Measurements from ENCODE around the gene TEX36. TPM values are rescaled to one million over a fixed set of nuclear protein-coding genes. Genes with fewer than 3 reads are reported as not detected.
A peak's percentile ranks its signal among the peaks of the same experiment; 100 is the strongest.
"Not testable (repeated sequence)": the region's sequence is repeated elsewhere in the genome, so short reads cannot be mapped to it uniquely, and the experiment has no call there.

TEX36 gene, protein sequence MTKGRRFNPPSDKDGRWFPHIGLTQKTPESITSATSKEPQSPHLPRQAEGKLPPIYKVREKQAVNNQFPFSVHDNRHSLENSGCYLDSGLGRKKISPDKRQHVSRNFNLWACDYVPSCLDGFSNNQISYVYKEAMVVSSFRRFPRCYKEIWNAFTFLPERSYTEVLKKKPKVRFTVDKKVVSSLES
- total RNA-seq (2014; rRNA removed; shearing (Covaris generic); ENCODE audit: low replicate concordance): not detected in 2 replicates

- H3K36me3 ChIP-seq: no peaks in the 10 kb centered on the region
- no peaks in the 10 kb centered on the region for H3K9me3 ChIP-seq
- no peak within 1 kb of the TSS for H3K4me3 ChIP-seq
- DNase-seq: no peak
- no peaks in the 10 kb centered on the region for H3K27me3 ChIP-seq
These were observed at the start of gene TEX36 for GRCh38 chr10:125683063-125683462. Gene TEX36 (minus strand): TSS chr10:125683163. CDS start chr10:125682989, 174 bp downstream.

DNA sequence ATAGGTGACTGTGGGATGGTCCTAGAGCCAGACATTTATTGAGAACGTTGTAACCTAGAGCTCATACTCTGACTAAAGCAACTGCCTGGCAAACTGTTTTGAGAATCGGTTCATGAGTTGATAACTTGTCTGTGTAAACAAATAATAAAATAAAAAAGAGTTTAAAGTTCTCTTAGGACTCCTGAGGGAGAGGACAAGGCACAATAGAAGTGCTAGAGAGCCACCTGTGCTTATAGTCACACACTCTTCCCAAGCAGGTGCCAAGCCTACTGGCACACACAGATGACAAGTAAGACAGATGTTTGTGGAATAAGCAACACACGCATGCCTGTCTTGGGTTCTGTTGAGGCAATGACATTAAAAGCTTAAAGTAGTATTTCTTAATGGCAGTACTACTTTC is 44.5 kb upstream of the TEX36 start:
- Histone ChIP-seq H3K27me3 (no peaks in the 10 kb centered on the region), H3K36me3 (peaks cover 94% of the 10 kb centered on the region), H3K4me3 (no peak overlapping the region), H3K9me3 (no peaks in the 10 kb centered on the region)
- DNase-seq: no peak

GRCh38 chr10:125726914-125727313 is 44.0 kb upstream of the TEX36 start:
- Histone ChIP-seq H3K27me3 (no peaks in the 10 kb centered on the region), H3K9me3 (no peaks in the 10 kb centered on the region), H3K36me3 (peaks cover 94% of the 10 kb centered on the region), H3K4me3 (no peak overlapping the region)
- DNase-seq: no peak

DNA sequence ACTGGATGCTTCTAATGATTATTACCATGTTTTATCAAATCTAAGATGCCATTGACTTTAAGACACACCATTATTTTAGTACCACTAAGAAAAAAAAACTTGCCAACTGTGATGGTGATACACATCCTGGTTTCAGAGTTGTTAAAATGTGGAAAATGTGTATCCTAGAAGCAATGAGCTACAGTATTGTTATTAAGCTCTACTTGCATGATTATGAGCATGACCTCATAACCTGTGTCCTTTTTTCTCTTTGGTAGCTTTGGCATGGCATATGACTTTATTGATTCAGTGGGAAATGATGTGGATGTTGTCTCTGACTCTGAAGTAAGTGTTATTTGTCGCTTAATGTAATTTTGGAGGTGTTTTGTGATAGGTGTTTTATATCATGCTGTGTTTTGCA is 39.8 kb upstream of the TEX36 start:
- Histone ChIP-seq H3K27me3 (no peaks in the 10 kb centered on the region), H3K36me3 (peaks cover 67% of the 10 kb centered on the region), H3K9me3 (peaks cover 8% of the 10 kb centered on the region), H3K4me3 (no peak overlapping the region)
- no peak for DNase-seq

DNA sequence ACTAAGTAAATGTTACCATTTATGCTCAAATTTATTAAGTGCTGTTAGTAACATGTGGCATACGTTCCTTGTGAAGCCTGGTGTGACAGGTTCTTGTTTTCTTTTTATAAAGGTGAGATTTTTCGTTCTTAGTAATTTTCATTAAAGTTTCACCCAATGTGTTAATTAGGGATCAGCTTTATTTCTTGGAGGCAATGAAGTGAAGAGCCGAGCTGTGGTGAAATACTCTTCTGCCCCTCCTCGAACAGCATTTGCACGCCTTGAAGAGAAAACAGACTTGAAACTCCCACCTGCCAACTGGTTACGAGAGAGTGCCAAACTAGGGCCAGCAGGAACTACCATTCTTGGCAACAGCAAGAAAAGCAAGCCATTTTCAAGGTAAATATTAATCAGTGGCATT is 38.1 kb upstream of the TEX36 start:
- Histone ChIP-seq H3K27me3 (no peaks in the 10 kb centered on the region), H3K36me3 (peaks cover 50% of the 10 kb centered on the region), H3K9me3 (peaks cover 8% of the 10 kb centered on the region), H3K4me3 (peak overlapping the region; percentile 99)
- no peak for DNase-seq

- peak overlapping the region; percentile 99 for H3K4me3 ChIP-seq
- H3K36me3 ChIP-seq: peaks cover 41% of the 10 kb centered on the region
- DNase-seq: peak; percentile 5
- H3K27me3 ChIP-seq: no peaks in the 10 kb centered on the region
- peaks cover 12% of the 10 kb centered on the region for H3K9me3 ChIP-seq
These were observed 37.0 kb upstream of the TEX36 start for GRCh38 chr10:125720002-125720382.

- Histone ChIP-seq H3K4me3 (peak within 1 kb of the TSS; percentile 99), H3K36me3 (peaks cover 35% of the 10 kb centered on the region), H3K27me3 (no peaks in the 10 kb centered on the region), H3K9me3 (peaks cover 12% of the 10 kb centered on the region)
- DNase-seq: peak; percentile 97
These were observed 36.4 kb upstream of the TEX36 start, which contains the start of gene EDRF1 for GRCh38 chr10:125719173-125720001. Gene EDRF1 (plus strand): TSS chr10:125719709. CDS start chr10:125719808, 99 bp downstream.

DNA sequence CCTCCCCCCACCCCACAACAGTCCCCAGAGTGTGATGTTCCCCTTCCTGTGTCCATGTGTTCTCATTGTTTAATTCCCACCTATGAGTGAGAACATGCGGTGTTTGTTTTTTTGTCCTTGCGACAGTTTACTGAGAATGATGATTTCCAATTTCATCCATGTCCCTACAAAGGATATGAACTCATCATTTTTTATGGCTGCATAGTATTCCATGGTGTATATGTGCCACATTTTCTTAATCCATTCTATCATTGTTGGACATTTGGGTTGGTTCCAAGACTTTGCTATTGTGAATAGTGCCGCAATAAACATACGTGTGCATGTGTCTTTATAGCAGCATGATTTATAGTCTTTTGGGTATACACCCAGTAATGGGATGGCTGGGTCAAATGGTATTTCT is 31.8 kb upstream of the TEX36 start:
- not testable (repeated sequence) for DNase-seq, H3K27me3 ChIP-seq

DNA sequence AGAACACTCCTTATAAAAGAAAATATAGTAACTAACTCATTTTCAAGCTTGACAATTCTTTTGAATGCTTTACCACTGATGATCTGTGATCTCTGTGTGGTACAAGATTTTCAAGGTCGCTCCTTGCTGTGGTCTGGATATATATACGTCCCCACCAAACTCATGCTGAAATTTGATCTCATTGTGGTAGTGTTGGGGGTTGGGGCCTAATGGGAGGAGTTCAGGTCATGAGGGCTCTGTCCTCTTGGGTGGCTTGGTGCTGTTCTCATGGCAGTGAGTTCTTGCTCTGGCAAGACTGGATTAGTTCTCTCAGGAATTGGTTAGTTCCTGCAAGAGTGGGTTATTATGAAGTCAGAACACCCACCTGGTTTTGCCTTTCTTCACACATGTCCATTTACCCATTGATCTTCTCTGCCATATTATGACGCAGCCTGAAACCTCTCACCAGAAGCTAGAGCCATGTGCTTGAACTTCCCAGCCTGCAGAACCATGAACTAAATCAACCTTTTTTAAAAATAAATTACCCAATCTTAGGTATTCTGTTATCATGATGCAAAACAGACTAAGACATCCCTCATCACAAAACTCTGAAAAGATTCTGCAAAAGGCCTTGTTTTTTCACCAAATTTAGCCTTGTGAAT is 28.3 kb upstream of the TEX36 start:
- Histone ChIP-seq H3K36me3 (no peaks in the 10 kb centered on the region), H3K9me3 (peaks cover 4% of the 10 kb centered on the region), H3K27me3 (no peaks in the 10 kb centered on the region), H3K4me3 (no peak overlapping the region)
- DNase-seq: no peak

More for the DNA sequence above, 31.8 kb upstream of the TEX36 start:
- H3K4me3 ChIP-seq, H3K36me3 ChIP-seq: not testable (repeated sequence)
- peaks cover 12% of the 10 kb centered on the region for H3K9me3 ChIP-seq

DNA sequence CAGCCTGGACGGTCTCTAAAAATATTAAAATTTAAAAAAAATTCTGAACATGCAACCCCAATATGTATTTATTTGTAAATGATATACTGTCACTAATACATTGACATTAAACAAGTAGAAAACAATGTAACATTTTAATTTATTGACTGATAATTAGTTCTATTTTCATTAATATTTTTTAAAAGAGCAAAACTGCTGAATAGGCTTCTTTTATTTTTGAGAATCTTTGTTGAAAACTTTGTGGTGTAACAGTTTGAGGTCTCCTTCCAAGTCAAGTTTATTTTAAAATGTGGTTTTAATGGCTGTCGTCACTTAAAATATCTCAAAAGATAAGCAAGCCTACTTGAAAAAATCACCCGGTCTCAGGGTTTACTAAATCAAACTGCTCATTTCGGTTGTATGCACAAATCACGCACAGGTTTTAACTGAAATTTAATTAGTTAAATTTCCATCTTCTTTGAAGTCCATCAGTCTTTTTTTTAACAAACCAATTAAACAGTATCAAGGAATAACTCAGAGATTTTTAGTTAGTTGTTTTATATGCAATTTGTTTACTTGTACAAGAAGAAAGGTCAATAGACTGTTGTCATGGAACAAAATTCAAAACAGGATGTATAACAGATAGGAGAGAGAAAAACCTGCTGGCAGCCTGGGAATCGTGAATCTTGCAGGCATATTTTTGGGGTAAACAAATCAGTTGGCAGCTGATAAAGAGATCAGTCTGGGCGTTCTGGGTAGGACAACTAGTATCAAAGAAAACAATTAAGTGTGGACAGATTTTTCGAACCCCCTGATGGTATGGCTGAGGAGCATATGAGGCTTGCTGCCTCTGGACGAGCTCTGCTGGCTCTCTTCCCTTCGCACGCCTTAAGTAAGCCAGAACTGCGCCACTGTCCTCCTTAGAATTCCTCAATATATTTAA is 26.9 kb upstream of the TEX36 start:
- H3K9me3 ChIP-seq: no peaks in the 10 kb centered on the region; the same call in 1 of the 2 replicates
- DNase-seq: no peak
- H3K36me3 ChIP-seq: no peaks in the 10 kb centered on the region
- H3K27me3 ChIP-seq: no peaks in the 10 kb centered on the region
- no peak overlapping the region for H3K4me3 ChIP-seq

- no peak for DNase-seq
- H3K4me3 ChIP-seq: no peak overlapping the region
These were observed 26.1 kb upstream of the TEX36 start for GRCh38 chr10:125708971-125709503.

GRCh38 chr10:125707541-125708468 is 24.8 kb upstream of the TEX36 start:
- H3K4me3 ChIP-seq: no peak overlapping the region
- H3K9me3 ChIP-seq: no peaks in the 10 kb centered on the region; the same call in 1 of the 2 replicates
- H3K27me3 ChIP-seq: no peaks in the 10 kb centered on the region
- H3K36me3 ChIP-seq: no peaks in the 10 kb centered on the region
- no peak for DNase-seq

More at GRCh38 chr10:125708971-125709503, 26.1 kb upstream of the TEX36 start:
- no peaks in the 10 kb centered on the region for H3K36me3 ChIP-seq
- H3K9me3 ChIP-seq: no peaks in the 10 kb centered on the region; the same call in 1 of the 2 replicates
- no peaks in the 10 kb centered on the region for H3K27me3 ChIP-seq

GRCh38 chr10:125700355-125700911 is 17.5 kb upstream of the TEX36 start:
- Histone ChIP-seq H3K27me3 (no peaks in the 10 kb centered on the region), H3K9me3 (no peaks in the 10 kb centered on the region), H3K36me3 (no peaks in the 10 kb centered on the region), H3K4me3 (no peak overlapping the region)
- no peak for DNase-seq

GRCh38 chr10:125699562-125700143 is 16.7 kb upstream of the TEX36 start:
- Histone ChIP-seq H3K9me3 (0 out of 2 replicates have a peak, but pooled peaks cover 2% of the 10 kb centered on the region), H3K27me3 (no peaks in the 10 kb centered on the region), H3K4me3 (no peak overlapping the region), H3K36me3 (no peaks in the 10 kb centered on the region)
- no peak for DNase-seq

Data from MG63 (cell line).